Measurements from ENCODE around the gene TEP1. TPM values are rescaled to one million over a fixed set of nuclear protein-coding genes. Genes with fewer than 3 reads are reported as not detected.
A peak's percentile ranks its signal among the peaks of the same experiment; 100 is the strongest.

Gene TEP1
- total and polyA plus RNA-seq, 10 of the 15 experiments (the other 5 are each of a cell fraction or from before 2014, with no cell fraction given), result 3.3 to 29.7 (median 16.8) TPM

GRCh38 chr14:20412876-20413743, at the start of gene TEP1 (continued):
- TF ChIP-seq ATF3 (IDR thresholded peaks at IDR 0.05; ENCODE audit: borderline replicate concordance, extremely low read depth, low read depth, low read length), result no peak
- TF ChIP-seq IRF3 (IDR thresholded peaks at IDR 0.05), result no peak
- no peak for TF ChIP-seq CBX3 (IDR thresholded peaks at IDR 0.05; ENCODE audit: borderline replicate concordance, low read depth)
- no peak for TF ChIP-seq ZBTB4 (CRISPR knock-in tag; IDR thresholded peaks at IDR 0.05)
- TF ChIP-seq CTCF (IDR thresholded peaks at IDR 0.05 in 2 of 3, conservative IDR thresholded peaks at IDR 0.05 in 1 of 3; ENCODE audit: control insufficient read depth in 2 of 3, extremely low read depth in 1 of 3, insufficient read depth in 1 of 3, low read depth in 3 of 3, low read length in 3 of 3), result no peak
- TF ChIP-seq ZNF274 (IDR thresholded peaks at IDR 0.05; ENCODE audit: insufficient read depth, insufficient read length), result no peak
- TF ChIP-seq EGR1 (IDR thresholded peaks at IDR 0.05; ENCODE audit: borderline replicate concordance in 1 of 2, low read depth in 2 of 2, low read length in 2 of 2), result 0 out of 3 replicates have a peak, but pooled peaks of 1 of the 2 experiments have one; percentile 38
- no peak for TF ChIP-seq BCL3 (IDR thresholded peaks at IDR 0.05; ENCODE audit: borderline replicate concordance, insufficient read depth, low read depth, low read length, poor library complexity, severe bottlenecking)
- TF ChIP-seq SIX5 (IDR thresholded peaks at IDR 0.05; ENCODE audit: low read depth, low read length, severe bottlenecking), result no peak
- TF ChIP-seq ZNF217 (IDR thresholded peaks at IDR 0.05), result no peak
